Esophagus (tissue), 2 donors: ENCODE results near the gene PTMS. TPM values are rescaled to one million over a fixed set of nuclear protein-coding genes. Genes with fewer than 3 reads are reported as not detected.

ENCODE experiments used
- H3K27ac ChIP-seq, 2 donors: one replicate each; pipeline ENCODE4 v1.5.1; 2013; ENCODE audit warnings: low read depth in 2 of 2, mild to moderate bottlenecking in 2 of 2, inconsistent platforms in 1 of 2, low read length in 1 of 2, moderate library complexity in 1 of 2
- H3K27me3 ChIP-seq, 2 donors: one replicate each; pipeline ENCODE4 v1.6.1; 2013; ENCODE audit warnings: low read length in 2 of 2, control low read depth in 1 of 2, mild to moderate bottlenecking in 1 of 2; ENCODE audit not compliant: insufficient read depth in 2 of 2, control insufficient read depth in 1 of 2
- H3K36me3 ChIP-seq, 2 donors: one replicate each; pipeline ENCODE4 v1.6.1; 2013; ENCODE audit warnings: low read length in 1 of 2; ENCODE audit not compliant: control insufficient read depth in 2 of 2, insufficient read depth in 2 of 2
- H3K4me1 ChIP-seq, 2 donors: one replicate each; pipeline ENCODE4 v1.6.1; 2013; ENCODE audit warnings: low read length in 1 of 2; ENCODE audit not compliant: control insufficient read depth in 2 of 2, insufficient read depth in 2 of 2
- H3K4me3 ChIP-seq, 2 donors: one replicate each; pipeline ENCODE4 v1.5.1; 2013; ENCODE audit warnings: low read length in 2 of 2, mild to moderate bottlenecking in 2 of 2, low read depth in 1 of 2, moderate library complexity in 1 of 2
- H3K9me3 ChIP-seq, 2 donors: one replicate each; pipeline ENCODE4 v1.6.1; 2013; ENCODE audit warnings: mild to moderate bottlenecking in 2 of 2, low read depth in 1 of 2, low read length in 1 of 2, moderate library complexity in 1 of 2; ENCODE audit not compliant: control insufficient read depth in 2 of 2, insufficient read depth in 1 of 2
- WGBS, 2 donors: extraction: QIAGEN DNeasy Blood & Tissue Kit; methylation state at CpG; one replicate each; pipeline ENCODE4 v1.1.7; 2013; 5-methylcytosine and 5-hydroxymethylcytosine counted together
- polyA plus RNA-seq, 2 donors: library from polyadenylated mRNA; stranded (reverse); fragments of 200-250 nt; gene quantifications; one replicate each; pipeline ENCODE4 v1.2.3, GENCODE V29; 2013
- donor health status: healthy with polysubstance abuse.
- donor health status: Bipolar disorder and iron deficiency.

PTMS gene
- polyA plus RNA-seq, 2 donors, result 249 to 449 TPM

DNA sequence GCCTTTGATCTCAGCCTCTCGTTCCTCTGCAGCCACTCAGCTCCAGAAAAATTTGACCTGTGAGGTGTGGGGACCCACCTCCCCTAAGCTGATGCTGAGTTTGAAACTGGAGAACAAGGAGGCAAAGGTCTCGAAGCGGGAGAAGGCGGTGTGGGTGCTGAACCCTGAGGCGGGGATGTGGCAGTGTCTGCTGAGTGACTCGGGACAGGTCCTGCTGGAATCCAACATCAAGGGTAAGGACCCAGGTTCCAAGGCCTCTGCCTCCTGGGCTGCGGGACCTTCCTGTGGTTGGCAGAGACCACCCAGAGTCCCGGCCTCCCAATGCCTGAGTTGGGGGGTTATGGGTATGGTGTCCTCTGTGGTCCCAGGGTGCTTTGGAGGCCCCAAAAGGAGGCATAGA is 50.9 kb downstream of the PTMS start:
- peaks cover 0 to 3% of the 10 kb centered on the region in 2 donors for H3K4me1 ChIP-seq
- H3K9me3 ChIP-seq, result peaks cover 0 to 4% of the 10 kb centered on the region in 2 donors
- no peaks in the 10 kb centered on the region for H3K36me3 ChIP-seq
- no peak overlapping the region for H3K27ac ChIP-seq
- H3K4me3 ChIP-seq, result no peak overlapping the region
- no peaks in the 10 kb centered on the region for H3K27me3 ChIP-seq
- 77 to 87% methylated on average over 8 of the region's 8 CpGs for WGBS, 2 donors

DNA sequence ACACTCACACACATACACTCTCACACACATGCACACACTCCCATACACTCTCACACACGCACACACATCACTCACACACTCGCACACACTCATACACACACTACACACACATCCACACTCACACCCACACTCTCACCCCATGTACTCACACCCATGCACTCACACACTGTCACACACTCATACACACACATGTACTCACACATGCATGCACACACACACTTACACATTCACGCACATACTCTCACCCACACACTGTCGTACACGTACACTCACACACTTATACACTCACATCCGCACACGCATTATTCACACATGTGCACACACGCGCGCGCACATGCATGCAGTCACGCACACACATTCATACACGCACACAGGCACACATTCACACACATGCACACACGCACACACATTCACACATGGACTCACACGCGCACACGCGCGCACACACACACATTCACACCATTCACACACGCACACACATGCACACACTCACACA is 51.5 kb downstream of the PTMS start:
- peaks cover 0 to 4% of the 10 kb centered on the region in 2 donors for H3K4me1 ChIP-seq
- H3K36me3 ChIP-seq, result no peaks in the 10 kb centered on the region
- no peak overlapping the region for H3K4me3 ChIP-seq
- H3K27me3 ChIP-seq, result peaks cover 0 to 3% of the 10 kb centered on the region in 2 donors
- WGBS, 2 donors, result 83 to 89% methylated on average over 20 of the region's 20 CpGs
- peaks cover 0 to 4% of the 10 kb centered on the region in 2 donors for H3K9me3 ChIP-seq
- no peak overlapping the region for H3K27ac ChIP-seq

DNA sequence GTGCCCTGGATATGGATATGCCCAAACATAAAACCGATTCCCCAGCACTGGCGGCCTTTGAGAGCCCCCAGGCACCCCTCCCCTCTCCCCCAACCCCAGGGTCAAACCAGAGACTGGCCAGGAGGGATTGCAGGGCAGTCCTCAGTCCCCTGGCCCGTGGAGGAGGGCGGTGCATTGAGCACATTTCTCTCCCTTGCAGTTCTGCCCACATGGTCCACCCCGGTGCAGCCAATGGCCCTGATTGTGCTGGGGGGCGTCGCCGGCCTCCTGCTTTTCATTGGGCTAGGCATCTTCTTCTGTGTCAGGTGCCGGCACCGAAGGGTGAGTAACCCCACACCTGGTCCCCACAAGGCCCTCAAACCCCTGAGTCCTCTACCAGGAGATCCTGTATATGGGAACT is 52.1 kb downstream of the PTMS start:
- no peak overlapping the region for H3K27ac ChIP-seq
- H3K4me3 ChIP-seq, result no peak overlapping the region
- peaks cover 0 to 4% of the 10 kb centered on the region in 2 donors for H3K4me1 ChIP-seq
- H3K27me3 ChIP-seq, result peaks cover 0 to 8% of the 10 kb centered on the region in 2 donors
- WGBS, 2 donors, result 74 to 81% methylated on average over 10 of the region's 10 CpGs
- H3K9me3 ChIP-seq, result peaks cover 0 to 4% of the 10 kb centered on the region in 2 donors
- no peaks in the 10 kb centered on the region for H3K36me3 ChIP-seq

DNA sequence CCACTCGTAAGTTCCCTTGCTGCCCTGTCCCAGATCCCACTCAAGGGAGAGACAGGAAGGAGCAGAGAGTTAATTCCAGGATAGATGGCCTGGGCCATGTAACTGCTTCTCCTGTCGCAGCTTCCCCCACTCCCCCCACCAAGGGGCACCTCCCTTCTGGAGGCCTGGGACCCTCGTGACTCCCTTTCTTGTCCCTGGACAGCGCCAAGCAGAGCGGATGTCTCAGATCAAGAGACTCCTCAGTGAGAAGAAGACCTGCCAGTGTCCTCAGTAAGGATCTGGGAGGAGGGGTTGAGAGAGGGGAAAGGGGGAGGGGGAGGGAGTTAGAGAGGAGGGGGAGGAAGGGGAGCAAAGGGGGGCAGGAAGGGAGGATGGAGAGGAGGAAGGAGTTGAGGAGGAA is 52.5 kb downstream of the PTMS start:
- WGBS, 2 donors, result 86 to 89% methylated on average over 5 of the region's 5 CpGs
- Histone ChIP-seq H3K27me3 (peaks cover 0 to 9% of the 10 kb centered on the region in 2 donors), H3K4me1 (peaks cover 0 to 4% of the 10 kb centered on the region in 2 donors), H3K36me3 (no peaks in the 10 kb centered on the region), H3K27ac (no peak overlapping the region), H3K9me3 (peaks cover 0 to 4% of the 10 kb centered on the region in 2 donors), H3K4me3 (no peak overlapping the region)

DNA sequence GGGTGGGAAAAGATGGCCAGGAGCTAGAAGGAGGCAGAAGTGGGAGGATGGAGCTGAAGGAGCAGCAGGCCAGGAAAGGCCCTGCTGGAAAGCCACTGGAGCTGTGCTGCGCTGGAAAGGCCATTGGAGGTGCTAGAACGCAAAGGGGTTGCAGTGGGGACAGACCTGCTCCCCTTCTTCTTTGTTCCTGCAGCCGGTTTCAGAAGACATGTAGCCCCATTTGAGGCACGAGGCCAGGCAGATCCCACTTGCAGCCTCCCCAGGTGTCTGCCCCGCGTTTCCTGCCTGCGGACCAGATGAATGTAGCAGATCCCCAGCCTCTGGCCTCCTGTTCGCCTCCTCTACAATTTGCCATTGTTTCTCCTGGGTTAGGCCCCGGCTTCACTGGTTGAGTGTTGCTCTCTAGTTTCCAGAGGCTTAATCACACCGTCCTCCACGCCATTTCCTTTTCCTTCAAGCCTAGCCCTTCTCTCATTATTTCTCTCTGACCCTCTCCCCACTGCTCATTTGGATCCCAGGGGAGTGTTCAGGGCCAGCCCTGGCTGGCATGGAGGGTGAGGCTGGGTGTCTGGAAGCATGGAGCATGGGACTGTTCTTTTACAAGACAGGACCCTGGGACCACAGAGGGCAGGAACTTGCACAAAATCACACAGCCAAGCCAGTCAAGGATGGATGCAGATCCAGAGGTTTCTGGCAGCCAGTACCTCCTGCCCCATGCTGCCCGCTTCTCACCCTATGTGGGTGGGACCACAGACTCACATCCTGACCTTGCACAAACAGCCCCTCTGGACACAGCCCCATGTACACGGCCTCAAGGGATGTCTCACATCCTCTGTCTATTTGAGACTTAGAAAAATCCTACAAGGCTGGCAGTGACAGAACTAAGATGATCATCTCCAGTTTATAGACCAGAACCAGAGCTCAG is 53.2 kb downstream of the PTMS start:
- Histone ChIP-seq H3K9me3 (peaks cover 0 to 8% of the 10 kb centered on the region in 2 donors), H3K4me1 (peaks cover 0 to 4% of the 10 kb centered on the region in 2 donors), H3K27ac (no peak overlapping the region), H3K27me3 (peaks cover 0 to 9% of the 10 kb centered on the region in 2 donors), H3K4me3 (no peak overlapping the region), H3K36me3 (no peaks in the 10 kb centered on the region)
- WGBS, 2 donors, result 86 to 87% methylated on average over 13 of the region's 13 CpGs

DNA sequence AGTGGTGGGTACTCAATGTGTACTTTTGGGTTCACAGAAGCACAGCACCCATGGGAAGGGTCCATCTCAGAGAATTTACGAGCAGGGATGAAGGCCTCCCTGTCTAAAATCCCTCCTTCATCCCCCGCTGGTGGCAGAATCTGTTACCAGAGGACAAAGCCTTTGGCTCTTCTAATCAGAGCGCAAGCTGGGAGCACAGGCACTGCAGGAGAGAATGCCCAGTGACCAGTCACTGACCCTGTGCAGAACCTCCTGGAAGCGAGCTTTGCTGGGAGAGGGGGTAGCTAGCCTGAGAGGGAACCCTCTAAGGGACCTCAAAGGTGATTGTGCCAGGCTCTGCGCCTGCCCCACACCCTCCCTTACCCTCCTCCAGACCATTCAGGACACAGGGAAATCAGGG is 54.0 kb downstream of the PTMS start:
- Histone ChIP-seq H3K4me3 (no peak overlapping the region), H3K4me1 (peaks cover 0 to 4% of the 10 kb centered on the region in 2 donors), H3K9me3 (peaks cover 0 to 8% of the 10 kb centered on the region in 2 donors), H3K27ac (no peak overlapping the region), H3K36me3 (no peaks in the 10 kb centered on the region), H3K27me3 (peaks cover 0 to 9% of the 10 kb centered on the region in 2 donors)
- 82 to 88% methylated on average over 5 of the region's 5 CpGs for WGBS, 2 donors

Other genes starting within 250 kb of the PTMS start
- 1,000 to 10,000 TPM; 2,765 to 3,567 TPM for gene GAPDH, start 231.8 kb upstream of the PTMS start, polyA plus RNA-seq
- gene IFFO1, start 210.3 kb upstream of the PTMS start, polyA plus RNA-seq, result 1 to 10 TPM; 5.7 TPM
- 10 to 100 TPM; 26.3 to 41.6 TPM for gene NOP2, start 198.1 kb upstream of the PTMS start, polyA plus RNA-seq
- gene CHD4, start 159.0 kb upstream of the PTMS start, polyA plus RNA-seq, result 100 to 1,000 TPM in 1 of 2 donors, 10 to 100 TPM in 1; 79.3 to 116 TPM
- 10 to 100 TPM; 11.6 to 19.3 TPM for gene LPAR5, start 130.4 kb upstream of the PTMS start, polyA plus RNA-seq
- under 1 TPM; 0.32 to 0.84 TPM for gene ACRBP, start 118.9 kb upstream of the PTMS start, polyA plus RNA-seq
- gene ING4, start 103.2 kb upstream of the PTMS start, polyA plus RNA-seq, result 10 to 100 TPM; 15.2 to 24.7 TPM
- 10 to 100 TPM; 22.2 to 26.9 TPM for gene ZNF384, start 77.0 kb upstream of the PTMS start, polyA plus RNA-seq
- under 1 TPM; 0.10 to 0.28 TPM for gene PIANP, start 65.5 kb upstream of the PTMS start, polyA plus RNA-seq
- 10 to 100 TPM; 34.7 to 55.4 TPM for gene COPS7A, start 42.3 kb upstream of the PTMS start, polyA plus RNA-seq
- 100 to 1,000 TPM; 117 to 158 TPM for gene MLF2, start 13.2 kb upstream of the PTMS start, polyA plus RNA-seq
- 1 to 10 TPM in 1 of 2 donors, under 1 TPM in 1; 0.88 to 1.1 TPM for gene LAG3, start 6.2 kb downstream of the PTMS start, polyA plus RNA-seq
- 1 to 10 TPM; 1.4 to 2.3 TPM for gene CD4, start 23.2 kb downstream of the PTMS start, polyA plus RNA-seq
- gene GPR162, start 55.5 kb downstream of the PTMS start, polyA plus RNA-seq, result 1 to 10 TPM; 2.1 to 2.5 TPM
- 1 to 10 TPM; 3.4 to 3.9 TPM for gene P3H3, start 62.0 kb downstream of the PTMS start, polyA plus RNA-seq
- 1 to 10 TPM; 1.1 to 1.3 TPM for gene GNB3, start 74.6 kb downstream of the PTMS start, polyA plus RNA-seq
- 10 to 100 TPM; 14.6 to 19.3 TPM for gene CDCA3, start 84.9 kb downstream of the PTMS start, polyA plus RNA-seq
- gene USP5, start 85.8 kb downstream of the PTMS start, polyA plus RNA-seq, result 10 to 100 TPM; 21.4 to 40.7 TPM
- gene TPI1, start 101.2 kb downstream of the PTMS start, polyA plus RNA-seq, result 100 to 1,000 TPM; 404 to 939 TPM
- 1 to 10 TPM; 5.7 to 7.0 TPM for gene SPSB2, start 106.9 kb downstream of the PTMS start, polyA plus RNA-seq
- 1 to 10 TPM; 3.3 to 3.6 TPM for gene LRRC23, start 138.5 kb downstream of the PTMS start, polyA plus RNA-seq
- 1 to 10 TPM; 6.7 to 9.0 TPM for gene ENO2, start 148.2 kb downstream of the PTMS start, polyA plus RNA-seq
- gene ATN1, start 161.6 kb downstream of the PTMS start, polyA plus RNA-seq, result 10 to 100 TPM; 34.9 to 63.5 TPM
- not detected for gene RNU7-1, start 177.5 kb downstream of the PTMS start, polyA plus RNA-seq
- 100 to 1,000 TPM; 108 to 253 TPM for gene C12orf57, start 177.7 kb downstream of the PTMS start, polyA plus RNA-seq
- 10 to 100 TPM; 19.1 to 38.3 TPM for gene PTPN6, start 185.0 kb downstream of the PTMS start, polyA plus RNA-seq
- gene PHB2, start 204.3 kb downstream of the PTMS start, polyA plus RNA-seq, result 100 to 1,000 TPM in 1 of 2 donors, 10 to 100 TPM in 1; 68.5 to 161 TPM
- 10 to 100 TPM; 13.5 to 29.5 TPM for gene EMG1, start 204.6 kb downstream of the PTMS start, polyA plus RNA-seq